CD14-positive monocyte (primary cell): ENCODE data around the gene TTLL6. TPM values are rescaled to one million over a fixed set of nuclear protein-coding genes. Genes with fewer than 3 reads are reported as not detected.

Experiments
- DNase-seq, 3 donors: peaks; one replicate each; pipeline ENCODE4 v3.0.0-alpha.2; 2011 to 2022
- H2AFZ ChIP-seq: 2 replicates; pipeline ENCODE4 v1.6.0; 2012; ENCODE audit warnings: mild to moderate bottlenecking, low read depth, low read length, inconsistent platforms; ENCODE audit not compliant: insufficient read depth, poor library complexity, severe bottlenecking
- H3K27ac ChIP-seq, 2 donors: 1 replicate in 1 of 2; 2 replicates in 1 of 2; pipeline ENCODE4 v1.5.1; 2012 to 2013; ENCODE audit warnings: low read length in 2 of 2, control low read depth in 1 of 2, inconsistent platforms in 1 of 2, low read depth in 1 of 2, mild to moderate bottlenecking in 1 of 2
- H3K27me3 ChIP-seq, 2 donors: one replicate each; pipeline versions ENCODE4 v1.6.0 to v1.6.1; 2011 to 2013; ENCODE audit warnings: low read length in 2 of 2; ENCODE audit not compliant: control insufficient read depth in 2 of 2, insufficient read depth in 2 of 2
- H3K36me3 ChIP-seq, 2 donors: replicated peaks in 1 of 2; 1 replicate in 1 of 2; 2 replicates in 1 of 2; pipeline versions ENCODE4 v1.5.1 to v1.6.1; 2012 to 2013; ENCODE audit warnings: low read length in 2 of 2, control low read depth in 1 of 2, inconsistent platforms in 1 of 2, mild to moderate bottlenecking in 1 of 2; ENCODE audit not compliant: insufficient read depth in 2 of 2, control insufficient read depth in 1 of 2
- H3K4me1 ChIP-seq, 2 donors: 1 replicate in 1 of 2; 2 replicates in 1 of 2; pipeline versions ENCODE4 v1.5.1 to v1.6.1; 2012 to 2013; ENCODE audit warnings: low read length in 2 of 2, control low read depth in 1 of 2, inconsistent platforms in 1 of 2, mild to moderate bottlenecking in 1 of 2, moderate library complexity in 1 of 2; ENCODE audit not compliant: insufficient read depth in 2 of 2, control insufficient read depth in 1 of 2
- H3K4me2 ChIP-seq: replicated peaks from 2 replicates; pipeline ENCODE3; 2012; ENCODE audit warnings: low read length, moderate library complexity, mild to moderate bottlenecking; ENCODE audit not compliant: poor library complexity, severe bottlenecking; ENCODE audit errors: extremely low read depth
- H3K4me3 ChIP-seq, 3 experiments: fragments of 200-600 bp in 1 of 3; sonication (generic) in 1 of 3; replicated peaks in 1 of 3; 1 replicate in 2 of 3; 2 replicates in 1 of 3; pipeline ENCODE4 v1.5.1; 2011 to 2013; ENCODE audit warnings: low read length in 3 of 3, mild to moderate bottlenecking in 3 of 3, control low read depth in 2 of 3, low read depth in 2 of 3, inconsistent platforms in 1 of 3, moderate library complexity in 1 of 3
- H3K79me2 ChIP-seq: 2 replicates; pipeline ENCODE4 v1.6.0; 2012; ENCODE audit warnings: mild to moderate bottlenecking, control low read depth, inconsistent platforms, low read length, moderate library complexity; ENCODE audit not compliant: insufficient read depth
- H3K9ac ChIP-seq: 2 replicates; pipeline ENCODE4 v1.6.0; 2017; ENCODE audit warnings: low read length, mild to moderate bottlenecking; ENCODE audit not compliant: insufficient read depth, poor library complexity, severe bottlenecking
- H3K9me3 ChIP-seq, 2 donors: replicated peaks in 1 of 2; 1 replicate in 1 of 2; 2 replicates in 1 of 2; pipeline versions ENCODE4 v1.5.1 to v1.6.1; 2012 to 2013; ENCODE audit warnings: low read length in 2 of 2, control low read depth in 1 of 2; ENCODE audit not compliant: control insufficient read depth in 1 of 2, insufficient read depth in 1 of 2
- H4K20me1 ChIP-seq: 2 replicates; pipeline ENCODE4 v1.6.0; 2012; ENCODE audit warnings: mild to moderate bottlenecking, low read length, control low read depth, moderate library complexity; ENCODE audit not compliant: insufficient read depth
- H3K27ac Mint-ChIP-seq, 7 donors: one replicate each; pipeline ENCODE4 v1.8.0; 2020; ENCODE audit warnings: mild to moderate bottlenecking in 7 of 7, mixed read lengths in 7 of 7, moderate library complexity in 6 of 7, inconsistent platforms in 2 of 7
- H3K27me3 Mint-ChIP-seq, 3 donors: one replicate each; pipeline ENCODE4 v1.8.0; 2021 to 2022; ENCODE audit warnings: low read depth in 3 of 3, mild to moderate bottlenecking in 3 of 3, mixed read lengths in 3 of 3, moderate library complexity in 3 of 3, inconsistent platforms in 1 of 3
- H3K36me3 Mint-ChIP-seq, 2 donors: one replicate each; pipeline ENCODE4 v1.8.0; 2020; ENCODE audit warnings: mixed read lengths in 2 of 2, inconsistent platforms in 1 of 2, mild to moderate bottlenecking in 1 of 2
- H3K4me1 Mint-ChIP-seq: one replicate; pipeline ENCODE4 v1.8.0; 2020; ENCODE audit warnings: mild to moderate bottlenecking, mixed read lengths
- H3K4me3 Mint-ChIP-seq, 2 donors: one replicate each; pipeline ENCODE4 v1.8.0; 2020; ENCODE audit warnings: mild to moderate bottlenecking in 2 of 2, mixed read lengths in 2 of 2, moderate library complexity in 1 of 2
- H3K9me3 Mint-ChIP-seq, 7 donors: one replicate each; pipeline ENCODE4 v1.8.0; 2020 to 2022; ENCODE audit warnings: mixed read lengths in 7 of 7, mild to moderate bottlenecking in 6 of 7, moderate library complexity in 6 of 7, inconsistent platforms in 2 of 7
- WGBS: methylation state at CpG from one replicate; pipeline ENCODE4 v1.1.5; 2013; ENCODE audit warnings: missing lambda C conversion rate; ENCODE audit not compliant: insufficient coverage; 5-methylcytosine and 5-hydroxymethylcytosine counted together
- intact Hi-C, 2 donors: fragments of 100-400 bp; cut with micrococcal nuclease; formaldehyde crosslinking; loops; one replicate each; pipeline versions ENCODE4 v1.15.0 to v1.15.1; 2023
- polyA plus RNA-seq, 3 donors: library from polyadenylated mRNA; depleted of rRNA in 1 of 3; unstranded in 2 of 3; stranded (reverse) in 1 of 3; fragments of 300-500 nt in 2 of 3; fragments of >200 nt in 1 of 3; fragmentation: Illumina TruSeq in 2 of 3; gene quantifications; 1 replicate in 2 of 3; 2 replicates in 1 of 3; pipeline ENCODE4 v1.2.3, GENCODE V29; 2012 to 2021
- TF ChIP-seq, protein P1 (sequence below): fragments of 200-600 bp; IDR thresholded peaks from one replicate; pipeline ENCODE4 v1.8.0; 2022; ENCODE audit warnings: antibody characterized with exemption, mild to moderate bottlenecking

TTLL6 gene
- polyA plus RNA-seq, 3 donors = not detected

DNA sequence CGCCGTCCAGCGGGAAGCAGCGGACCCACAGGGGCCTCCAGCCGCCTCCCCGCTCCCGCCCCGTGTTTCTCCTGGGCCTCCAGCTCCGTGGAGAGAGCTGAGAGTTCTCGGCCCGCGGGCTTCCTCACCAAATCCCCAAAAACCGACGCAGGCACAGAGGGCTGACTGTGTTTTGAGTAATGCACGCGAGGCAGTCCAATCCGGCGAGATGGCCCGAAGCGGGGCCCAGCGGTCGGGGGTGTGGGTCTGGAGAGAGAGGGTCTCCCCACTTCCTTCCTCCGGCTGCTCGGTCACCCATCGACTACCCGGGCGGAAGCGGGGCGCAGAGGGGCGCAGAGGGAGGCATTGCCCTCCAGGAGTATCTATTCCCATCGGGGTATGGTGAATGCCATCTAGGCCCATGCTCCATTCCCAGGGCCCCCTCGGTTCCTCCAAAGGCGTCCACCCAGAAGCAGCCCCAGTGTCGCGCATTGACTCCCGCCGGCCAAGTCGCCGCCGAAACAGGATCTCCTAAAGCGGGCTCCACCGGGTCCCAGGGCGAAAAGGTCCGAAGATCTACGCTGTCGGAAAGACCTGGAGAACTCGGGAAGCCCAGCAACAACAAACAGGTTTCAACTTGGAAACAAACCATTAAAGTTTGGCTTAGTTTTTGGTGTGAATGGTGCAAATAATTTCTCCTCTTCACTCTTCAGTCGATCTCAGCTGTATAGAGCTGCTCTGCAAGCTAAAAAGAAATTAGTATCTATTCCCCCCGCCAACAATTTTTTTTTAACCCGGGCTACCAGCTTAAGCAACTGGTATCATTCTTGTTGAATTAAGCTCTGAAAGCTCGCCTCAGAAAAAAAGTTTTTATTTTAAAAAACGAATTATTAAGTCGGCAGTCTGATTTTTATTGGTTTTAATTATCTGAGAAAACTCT lies 69.3 kb downstream of the TTLL6 start:
- Histone ChIP-seq H3K4me3 (no peak overlapping the region), H3K27ac (no peak overlapping the region), H4K20me1 (no peaks in the 10 kb centered on the region), H3K9me3 (peaks cover 0 to 51% of the 10 kb centered on the region in 2 donors), H3K4me1 (no peaks in the 10 kb centered on the region), H3K27me3 (peaks cover 100% of the 10 kb centered on the region in 2 donors), H3K9ac (no peak overlapping the region), H3K36me3 (no peaks in the 10 kb centered on the region), H3K79me2 (no peaks in the 10 kb centered on the region), H2AFZ (no peak overlapping the region), H3K4me2 (no peak overlapping the region)
- intact Hi-C loops = no loop called here
- DNase-seq = no peak
- H3K4me3 Mint-ChIP-seq = peak overlapping the region in 1 of 2 donors; percentile 59
- H3K27ac Mint-ChIP-seq = no peak overlapping the region
- H3K27me3 Mint-ChIP-seq = peaks cover 95 to 98% (median 96%) of the 10 kb centered on the region in 3 donors
- peaks cover 23% of the 10 kb centered on the region for H3K4me1 Mint-ChIP-seq
- peaks cover 0 to 27% (median 5%) of the 10 kb centered on the region in 7 donors for H3K9me3 Mint-ChIP-seq
- H3K36me3 Mint-ChIP-seq = peaks cover 3 to 10% of the 10 kb centered on the region in 2 donors
- 10% methylated on average over 25 of the region's 53 CpGs for WGBS
- TF ChIP-seq, protein P1, sequence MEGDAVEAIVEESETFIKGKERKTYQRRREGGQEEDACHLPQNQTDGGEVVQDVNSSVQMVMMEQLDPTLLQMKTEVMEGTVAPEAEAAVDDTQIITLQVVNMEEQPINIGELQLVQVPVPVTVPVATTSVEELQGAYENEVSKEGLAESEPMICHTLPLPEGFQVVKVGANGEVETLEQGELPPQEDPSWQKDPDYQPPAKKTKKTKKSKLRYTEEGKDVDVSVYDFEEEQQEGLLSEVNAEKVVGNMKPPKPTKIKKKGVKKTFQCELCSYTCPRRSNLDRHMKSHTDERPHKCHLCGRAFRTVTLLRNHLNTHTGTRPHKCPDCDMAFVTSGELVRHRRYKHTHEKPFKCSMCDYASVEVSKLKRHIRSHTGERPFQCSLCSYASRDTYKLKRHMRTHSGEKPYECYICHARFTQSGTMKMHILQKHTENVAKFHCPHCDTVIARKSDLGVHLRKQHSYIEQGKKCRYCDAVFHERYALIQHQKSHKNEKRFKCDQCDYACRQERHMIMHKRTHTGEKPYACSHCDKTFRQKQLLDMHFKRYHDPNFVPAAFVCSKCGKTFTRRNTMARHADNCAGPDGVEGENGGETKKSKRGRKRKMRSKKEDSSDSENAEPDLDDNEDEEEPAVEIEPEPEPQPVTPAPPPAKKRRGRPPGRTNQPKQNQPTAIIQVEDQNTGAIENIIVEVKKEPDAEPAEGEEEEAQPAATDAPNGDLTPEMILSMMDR = no peak

DNA sequence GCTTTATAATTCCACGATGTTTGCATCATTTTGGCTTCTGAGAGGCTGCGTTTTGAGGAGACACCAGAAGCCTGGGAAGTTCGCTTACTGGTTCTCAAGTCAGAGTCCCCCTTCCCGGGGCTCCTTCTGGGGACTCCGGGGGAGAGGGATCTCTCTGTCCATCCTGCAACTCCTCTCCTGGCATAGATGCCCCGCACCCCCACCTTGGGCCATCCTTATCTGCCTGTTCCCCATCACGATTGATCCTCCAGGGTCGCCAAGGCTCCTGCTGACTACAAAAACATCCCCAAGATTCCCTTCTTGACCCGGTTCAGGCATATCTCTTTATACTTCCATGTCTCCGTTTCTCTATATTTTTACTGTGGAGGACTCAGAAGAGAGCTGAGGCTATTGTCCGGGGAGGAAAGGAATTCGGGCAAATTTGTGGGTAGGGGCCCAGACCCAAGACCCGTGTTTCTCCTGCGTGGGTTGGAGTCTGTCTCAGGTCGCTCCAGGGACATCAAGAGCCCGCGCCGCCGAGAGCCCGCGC lies 70.0 kb downstream of the TTLL6 start:
- peaks cover 0 to 25% (median 5%) of the 10 kb centered on the region in 7 donors for H3K9me3 Mint-ChIP-seq
- H3K4me2 ChIP-seq = no peak overlapping the region
- DNase-seq = no peak
- TF ChIP-seq, protein P1 = no peak
- no peaks in the 10 kb centered on the region for H3K36me3 ChIP-seq
- H3K9me3 ChIP-seq = peaks cover 0 to 45% of the 10 kb centered on the region in 2 donors
- no peaks in the 10 kb centered on the region for H3K4me1 ChIP-seq
- WGBS = 7% methylated on average over 17 of the region's 21 CpGs
- H3K4me3 ChIP-seq = no peak overlapping the region
- H3K27me3 ChIP-seq = peaks cover 100% of the 10 kb centered on the region in 2 donors
- peaks cover 3 to 7% of the 10 kb centered on the region in 2 donors for H3K36me3 Mint-ChIP-seq
- peak overlapping the region in 1 of 2 donors; percentile 74 for H3K4me3 Mint-ChIP-seq
- peaks cover 95 to 98% (median 96%) of the 10 kb centered on the region in 3 donors for H3K27me3 Mint-ChIP-seq
- H2AFZ ChIP-seq = no peak overlapping the region
- intact Hi-C loops = no loop called here
- H3K27ac ChIP-seq = no peak overlapping the region
- H3K4me1 Mint-ChIP-seq = peaks cover 23% of the 10 kb centered on the region
- H3K9ac ChIP-seq = no peak overlapping the region
- no peaks in the 10 kb centered on the region for H4K20me1 ChIP-seq
- no peaks in the 10 kb centered on the region for H3K79me2 ChIP-seq
- H3K27ac Mint-ChIP-seq = peak overlapping the region in 1 of 7 donors; percentile 70
